Left lung (tissue), 10 donors: Measurements from ENCODE around the gene CERCAM. TPM values are rescaled to one million over a fixed set of nuclear protein-coding genes. Genes with fewer than 3 reads are reported as not detected.

ENCODE experiments used
- ATAC-seq: fragments of 200-7000 bp; cut with Tn5 transposase; one replicate; pipeline ENCODE4 v1.9.1; 2020; ENCODE audit warnings: moderate library complexity
- DNase-seq, 4 donors: peaks; one replicate each; pipeline ENCODE4 v3.0.0-alpha.2; 2013 to 2020
- H3K27ac ChIP-seq, 2 donors: fragments of 200-600 bp; sonication (generic) in 1 of 2; one replicate each; pipeline versions ENCODE4 v1.5.0 to v1.8.0; 2020 to 2021
- H3K27me3 ChIP-seq, 2 donors: fragments of 200-600 bp; sonication (generic) in 1 of 2; one replicate each; pipeline versions ENCODE4 v1.5.0 to v1.8.0; 2020 to 2021
- H3K36me3 ChIP-seq, 2 donors: fragments of 200-600 bp; sonication (generic) in 1 of 2; one replicate each; pipeline versions ENCODE4 v1.5.0 to v1.8.0; 2020 to 2021
- H3K4me1 ChIP-seq, 2 donors: fragments of 200-600 bp; one replicate each; pipeline ENCODE4 v1.8.0; 2021
- H3K4me3 ChIP-seq, 2 donors: fragments of 200-600 bp; sonication (generic) in 1 of 2; one replicate each; pipeline versions ENCODE4 v1.5.0 to v1.8.0; 2020 to 2021; ENCODE audit warnings: mild to moderate bottlenecking in 1 of 2
- H3K9me3 ChIP-seq, 2 donors: fragments of 200-600 bp; sonication (generic) in 1 of 2; one replicate each; pipeline versions ENCODE4 v1.5.0 to v1.8.0; 2020 to 2021
- intact Hi-C, 2 donors: fragments of 100-400 bp; cut with DNase I; formaldehyde crosslinking; loops; one replicate each; pipeline versions ENCODE4 v1.11.2 to v1.14.2; 2022
- polyA plus RNA-seq, 6 donors: library from polyadenylated mRNA; unstranded; fragments of 120-200 nt; gene quantifications; one replicate each; pipeline ENCODE4 v1.2.1, GENCODE V29; 2013; ENCODE audit not compliant: insufficient read length in 6 of 6
- total RNA-seq, 2 donors: library from RNA; stranded (reverse); fragmentation: NEBNext Ultra II Directional; extraction: Animal tissue kit (Norgen Biotek cat#: 25700); gene quantifications; one replicate each; pipeline ENCODE4 v1.2.1, GENCODE V29; 2021
- TF ChIP-seq, protein P1 (sequence below), 2 donors: fragments of 200-600 bp; sonication (generic) in 1 of 2; IDR thresholded peaks; one replicate each; pipeline versions ENCODE4 v1.5.0 to v1.8.0; 2021; ENCODE audit warnings: antibody characterized with exemption in 2 of 2
- donor health status: DM: no; HTN: yes; CAD: no.
- donor health status: DM: no; HTN: no; CAD: no.

Gene CERCAM
- total and polyA plus RNA-seq, 8 donors, result 35.8 to 79.0 (median 46.7) TPM

- TF ChIP-seq, protein P1, sequence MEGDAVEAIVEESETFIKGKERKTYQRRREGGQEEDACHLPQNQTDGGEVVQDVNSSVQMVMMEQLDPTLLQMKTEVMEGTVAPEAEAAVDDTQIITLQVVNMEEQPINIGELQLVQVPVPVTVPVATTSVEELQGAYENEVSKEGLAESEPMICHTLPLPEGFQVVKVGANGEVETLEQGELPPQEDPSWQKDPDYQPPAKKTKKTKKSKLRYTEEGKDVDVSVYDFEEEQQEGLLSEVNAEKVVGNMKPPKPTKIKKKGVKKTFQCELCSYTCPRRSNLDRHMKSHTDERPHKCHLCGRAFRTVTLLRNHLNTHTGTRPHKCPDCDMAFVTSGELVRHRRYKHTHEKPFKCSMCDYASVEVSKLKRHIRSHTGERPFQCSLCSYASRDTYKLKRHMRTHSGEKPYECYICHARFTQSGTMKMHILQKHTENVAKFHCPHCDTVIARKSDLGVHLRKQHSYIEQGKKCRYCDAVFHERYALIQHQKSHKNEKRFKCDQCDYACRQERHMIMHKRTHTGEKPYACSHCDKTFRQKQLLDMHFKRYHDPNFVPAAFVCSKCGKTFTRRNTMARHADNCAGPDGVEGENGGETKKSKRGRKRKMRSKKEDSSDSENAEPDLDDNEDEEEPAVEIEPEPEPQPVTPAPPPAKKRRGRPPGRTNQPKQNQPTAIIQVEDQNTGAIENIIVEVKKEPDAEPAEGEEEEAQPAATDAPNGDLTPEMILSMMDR (IDR thresholded peaks at IDR 0.05), result no peak
- H3K27me3 ChIP-seq, result peaks cover 5 to 97% of the 10 kb centered on the region in 2 donors
- no peaks in the 10 kb centered on the region for H3K36me3 ChIP-seq
- intact Hi-C loops, result loop anchor here in 1 of 2 donors (10.0 kb wide), 1 partner anchor 51 kb away; no protein-coding TSS in a partner anchor
- DNase-seq, result peak in 1 of 4 donors; percentile 63
- H3K27ac ChIP-seq, result no peak overlapping the region
- no peak for ATAC-seq
- H3K9me3 ChIP-seq, result no peaks in the 10 kb centered on the region
- peaks cover 12 to 19% of the 10 kb centered on the region in 2 donors for H3K4me1 ChIP-seq
- H3K4me3 ChIP-seq, result no peak overlapping the region
Observed at GRCh38 chr9:128416014-128416413, 4.6 kb upstream of the CERCAM start.

DNA sequence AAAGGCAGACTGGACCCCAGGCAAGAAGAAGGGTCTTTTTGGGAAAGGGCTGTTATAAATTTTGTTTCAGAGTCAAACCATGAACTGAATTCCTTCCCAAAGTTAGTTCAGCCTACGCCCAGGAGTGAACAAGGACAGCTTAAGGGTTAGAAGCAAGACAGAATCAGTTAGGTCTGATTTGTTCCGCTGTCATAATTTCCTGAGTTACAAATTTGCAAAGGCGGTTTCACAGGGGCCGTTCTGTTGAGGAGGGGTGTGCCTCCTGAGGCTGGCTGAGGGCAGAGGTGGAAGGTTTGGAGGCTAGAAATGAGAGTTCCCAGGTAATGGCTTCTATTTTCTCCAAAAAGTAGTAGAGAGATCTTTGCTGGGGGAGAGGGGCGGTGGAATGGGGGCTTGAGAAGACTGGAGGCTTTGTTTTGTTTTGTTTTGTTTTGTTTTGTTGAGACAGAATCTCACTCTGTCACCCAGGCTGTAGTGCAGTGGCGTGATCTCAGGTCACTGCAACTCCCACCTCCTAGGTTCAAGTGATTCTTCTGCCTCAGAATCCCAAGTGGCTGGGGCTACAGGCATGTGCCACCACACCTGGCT is 4.1 kb upstream of the CERCAM start:
- intact Hi-C loops, result loop anchor here in 1 of 2 donors (10.0 kb wide), 1 partner anchor 52 kb away; no protein-coding TSS in a partner anchor
- H3K27me3 ChIP-seq, result peaks cover 5 to 99% of the 10 kb centered on the region in 2 donors

GRCh38 chr9:128419061-128419925 is 1.4 kb upstream of the CERCAM start:
- ATAC-seq, result no peak
- H3K27ac ChIP-seq, result no peak overlapping the region
- TF ChIP-seq, protein P1 (IDR thresholded peaks at IDR 0.05), result no peak

More for the DNA sequence above, 4.1 kb upstream of the CERCAM start:
- Histone ChIP-seq H3K9me3 (no peaks in the 10 kb centered on the region), H3K36me3 (no peaks in the 10 kb centered on the region), H3K27ac (no peak overlapping the region), H3K4me3 (no peak overlapping the region), H3K4me1 (peaks cover 12 to 24% of the 10 kb centered on the region in 2 donors)
- TF ChIP-seq, protein P1 (IDR thresholded peaks at IDR 0.05), result no peak
- DNase-seq, result no peak
- ATAC-seq, result no peak

GRCh38 chr9:128420060-128420650 is 502 bp upstream of the CERCAM start:
- peak overlapping the region; percentile 90 to 96 for H3K4me3 ChIP-seq
- H3K9me3 ChIP-seq, result no peaks in the 10 kb centered on the region
- ATAC-seq, result peak; percentile 93
- H3K36me3 ChIP-seq, result no peaks in the 10 kb centered on the region
- H3K27ac ChIP-seq, result peak overlapping the region; percentile 15 to 54
- intact Hi-C loops, result no loop called here
- H3K27me3 ChIP-seq, result peaks cover 5 to 69% of the 10 kb centered on the region in 2 donors
- TF ChIP-seq, protein P1 (IDR thresholded peaks at IDR 0.05), result peak; percentile 72 to 79
- DNase-seq, result peak; percentile 72 to 95 (median 80)
- peaks cover 14 to 26% of the 10 kb centered on the region in 2 donors for H3K4me1 ChIP-seq

More at GRCh38 chr9:128419061-128419925, 1.4 kb upstream of the CERCAM start:
- peaks cover 5 to 78% of the 10 kb centered on the region in 2 donors for H3K27me3 ChIP-seq
- H3K4me3 ChIP-seq, result peak overlapping the region in 1 of 2 donors; percentile 96
- intact Hi-C loops, result loop anchor here in 1 of 2 donors (10.0 kb wide), 1 partner anchor 54 kb away; no protein-coding TSS in a partner anchor
- no peaks in the 10 kb centered on the region for H3K36me3 ChIP-seq
- no peak for DNase-seq
- H3K9me3 ChIP-seq, result no peaks in the 10 kb centered on the region
- peaks cover 14 to 26% of the 10 kb centered on the region in 2 donors for H3K4me1 ChIP-seq
